ENCODE results near the gene CSF1R.

CSF1R gene

DNA sequence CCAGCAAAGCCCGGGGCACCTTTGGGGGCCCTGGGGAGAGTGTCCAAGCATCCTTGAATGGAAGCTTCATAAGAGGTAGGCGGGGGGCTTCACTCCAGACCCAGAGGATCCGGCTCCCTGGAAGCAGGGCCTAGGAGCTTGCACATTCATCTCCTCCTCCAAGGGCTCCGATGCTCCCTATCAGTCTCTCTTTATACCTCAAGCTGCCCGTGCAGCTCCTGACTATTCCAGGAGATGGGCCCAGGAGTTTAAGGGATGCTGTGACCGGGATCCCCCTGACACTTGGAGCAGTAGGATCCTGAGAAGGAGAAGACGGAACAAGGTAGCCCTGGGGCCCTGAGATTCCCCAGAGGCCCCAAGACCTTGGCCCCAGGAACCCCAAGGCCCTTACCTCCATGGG is 25.9 kb downstream of the CSF1R start:
- TF ChIP-seq EP300 (IDR thresholded peaks at IDR 0.05; ENCODE audit: borderline replicate concordance) (no peak), TAF1 (IDR thresholded peaks at IDR 0.05; ENCODE audit: low read depth) (no peak), NFIC (IDR thresholded peaks at IDR 0.05) (no peak), MAX (IDR thresholded peaks at IDR 0.05) (no peak)
- TF ChIP-seq, protein P1, sequence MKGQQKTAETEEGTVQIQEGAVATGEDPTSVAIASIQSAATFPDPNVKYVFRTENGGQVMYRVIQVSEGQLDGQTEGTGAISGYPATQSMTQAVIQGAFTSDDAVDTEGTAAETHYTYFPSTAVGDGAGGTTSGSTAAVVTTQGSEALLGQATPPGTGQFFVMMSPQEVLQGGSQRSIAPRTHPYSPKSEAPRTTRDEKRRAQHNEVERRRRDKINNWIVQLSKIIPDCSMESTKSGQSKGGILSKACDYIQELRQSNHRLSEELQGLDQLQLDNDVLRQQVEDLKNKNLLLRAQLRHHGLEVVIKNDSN (IDR thresholded peaks at IDR 0.05), result no peak

DNA sequence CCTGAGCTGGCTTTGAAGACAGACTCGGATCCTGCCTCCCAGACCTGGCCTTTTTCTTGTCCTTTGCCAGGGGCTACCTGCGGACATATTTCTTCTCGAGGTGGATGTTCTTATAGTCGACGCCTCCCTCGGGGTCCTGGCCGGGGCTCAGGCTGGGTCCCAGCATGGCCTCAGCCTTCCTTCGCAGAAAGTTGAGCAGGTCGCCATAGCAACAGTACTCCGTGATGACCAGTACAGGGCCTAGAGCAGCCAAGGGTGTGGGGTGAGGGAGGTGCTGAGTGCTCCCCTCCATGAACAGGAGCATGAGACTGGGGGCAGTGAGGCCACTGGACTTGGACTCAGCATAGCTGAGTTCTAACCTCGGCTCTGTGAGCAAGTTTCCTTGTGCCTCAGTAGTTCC is 26.7 kb downstream of the CSF1R start:
- TF ChIP-seq MAX (IDR thresholded peaks at IDR 0.05) (no peak), RAD21 (IDR thresholded peaks at IDR 0.05; ENCODE audit: low read depth) (no peak), CREB1 (IDR thresholded peaks at IDR 0.05; ENCODE audit: low read depth) (no peak), EP300 (IDR thresholded peaks at IDR 0.05; ENCODE audit: borderline replicate concordance) (no peak), EGR1 (IDR thresholded peaks at IDR 0.05) (no peak), NFIC (IDR thresholded peaks at IDR 0.05) (no peak)

GRCh38 chr5:150058480-150059126 is 27.8 kb downstream of the CSF1R start:
- no peak for TF ChIP-seq CREB1 (IDR thresholded peaks at IDR 0.05; ENCODE audit: low read depth)
- TF ChIP-seq FOXM1 (IDR thresholded peaks at IDR 0.05; ENCODE audit: borderline replicate concordance, low read depth), result no peak
- TF ChIP-seq RAD21 (IDR thresholded peaks at IDR 0.05; ENCODE audit: low read depth), result no peak
- no peak for TF ChIP-seq TCF12 (IDR thresholded peaks at IDR 0.05; ENCODE audit: low read depth)
- TF ChIP-seq, protein P2, sequence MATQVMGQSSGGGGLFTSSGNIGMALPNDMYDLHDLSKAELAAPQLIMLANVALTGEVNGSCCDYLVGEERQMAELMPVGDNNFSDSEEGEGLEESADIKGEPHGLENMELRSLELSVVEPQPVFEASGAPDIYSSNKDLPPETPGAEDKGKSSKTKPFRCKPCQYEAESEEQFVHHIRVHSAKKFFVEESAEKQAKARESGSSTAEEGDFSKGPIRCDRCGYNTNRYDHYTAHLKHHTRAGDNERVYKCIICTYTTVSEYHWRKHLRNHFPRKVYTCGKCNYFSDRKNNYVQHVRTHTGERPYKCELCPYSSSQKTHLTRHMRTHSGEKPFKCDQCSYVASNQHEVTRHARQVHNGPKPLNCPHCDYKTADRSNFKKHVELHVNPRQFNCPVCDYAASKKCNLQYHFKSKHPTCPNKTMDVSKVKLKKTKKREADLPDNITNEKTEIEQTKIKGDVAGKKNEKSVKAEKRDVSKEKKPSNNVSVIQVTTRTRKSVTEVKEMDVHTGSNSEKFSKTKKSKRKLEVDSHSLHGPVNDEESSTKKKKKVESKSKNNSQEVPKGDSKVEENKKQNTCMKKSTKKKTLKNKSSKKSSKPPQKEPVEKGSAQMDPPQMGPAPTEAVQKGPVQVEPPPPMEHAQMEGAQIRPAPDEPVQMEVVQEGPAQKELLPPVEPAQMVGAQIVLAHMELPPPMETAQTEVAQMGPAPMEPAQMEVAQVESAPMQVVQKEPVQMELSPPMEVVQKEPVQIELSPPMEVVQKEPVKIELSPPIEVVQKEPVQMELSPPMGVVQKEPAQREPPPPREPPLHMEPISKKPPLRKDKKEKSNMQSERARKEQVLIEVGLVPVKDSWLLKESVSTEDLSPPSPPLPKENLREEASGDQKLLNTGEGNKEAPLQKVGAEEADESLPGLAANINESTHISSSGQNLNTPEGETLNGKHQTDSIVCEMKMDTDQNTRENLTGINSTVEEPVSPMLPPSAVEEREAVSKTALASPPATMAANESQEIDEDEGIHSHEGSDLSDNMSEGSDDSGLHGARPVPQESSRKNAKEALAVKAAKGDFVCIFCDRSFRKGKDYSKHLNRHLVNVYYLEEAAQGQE (IDR thresholded peaks at IDR 0.05; ENCODE audit: low read depth), result no peak
- no peak for TF ChIP-seq ZBTB7A (IDR thresholded peaks at IDR 0.05; ENCODE audit: low read depth)
- TF ChIP-seq, protein P1 (IDR thresholded peaks at IDR 0.05), result no peak

- TF ChIP-seq FOXM1 (IDR thresholded peaks at IDR 0.05; ENCODE audit: borderline replicate concordance, low read depth) (no peak), NFIC (IDR thresholded peaks at IDR 0.05) (no peak)
Measured at GRCh38 chr5:150057996-150058395, 28.4 kb downstream of the CSF1R start.

- TF ChIP-seq TCF12 (IDR thresholded peaks at IDR 0.05; ENCODE audit: low read depth) (no peak), ZBTB7A (IDR thresholded peaks at IDR 0.05; ENCODE audit: low read depth) (no peak), CEBPB (IDR thresholded peaks at IDR 0.05) (no peak), YY1 (IDR thresholded peaks at IDR 0.05; ENCODE audit: low read depth) (no peak), RAD21 (IDR thresholded peaks at IDR 0.05; ENCODE audit: low read depth) (no peak), CREB1 (IDR thresholded peaks at IDR 0.05; ENCODE audit: low read depth) (no peak), FOXM1 (IDR thresholded peaks at IDR 0.05; ENCODE audit: borderline replicate concordance, low read depth) (no peak), EGR1 (IDR thresholded peaks at IDR 0.05) (no peak), MAX (IDR thresholded peaks at IDR 0.05) (no peak)
- TF ChIP-seq, protein P2 (IDR thresholded peaks at IDR 0.05; ENCODE audit: low read depth), result no peak
Measured at GRCh38 chr5:150057511-150057910, 28.8 kb downstream of the CSF1R start.

GRCh38 chr5:150057052-150057451 is 29.3 kb downstream of the CSF1R start:
- TF ChIP-seq CREB1 (IDR thresholded peaks at IDR 0.05; ENCODE audit: low read depth) (no peak), YY1 (IDR thresholded peaks at IDR 0.05; ENCODE audit: low read depth) (no peak), TCF12 (IDR thresholded peaks at IDR 0.05; ENCODE audit: low read depth) (no peak), RAD21 (IDR thresholded peaks at IDR 0.05; ENCODE audit: low read depth) (no peak), FOXM1 (IDR thresholded peaks at IDR 0.05; ENCODE audit: borderline replicate concordance, low read depth) (no peak), MAX (IDR thresholded peaks at IDR 0.05) (no peak), ZBTB7A (IDR thresholded peaks at IDR 0.05; ENCODE audit: low read depth) (no peak), EGR1 (IDR thresholded peaks at IDR 0.05) (no peak), TAF1 (IDR thresholded peaks at IDR 0.05; ENCODE audit: low read depth) (no peak), TEAD4 (IDR thresholded peaks at IDR 0.05) (no peak), EP300 (IDR thresholded peaks at IDR 0.05; ENCODE audit: borderline replicate concordance) (no peak), NFIC (IDR thresholded peaks at IDR 0.05) (no peak), CEBPB (IDR thresholded peaks at IDR 0.05) (no peak)
- TF ChIP-seq, protein P2 (IDR thresholded peaks at IDR 0.05; ENCODE audit: low read depth), result no peak
- TF ChIP-seq, protein P1 (IDR thresholded peaks at IDR 0.05), result no peak
